Measurements from ENCODE around the gene MTUS2. TPM values are rescaled to one million over a fixed set of nuclear protein-coding genes. Genes with fewer than 3 reads are reported as not detected.

MTUS2 gene
- total and polyA plus RNA-seq, 9 of the 15 experiments (the other 6 are each of a cell fraction or from before 2014, with no cell fraction given), result 0.01 to 0.28 (median 0.06) TPM; not detected in 1

GRCh38 chr13:28849441-28849840 lies 29.3 kb downstream of the MTUS2 start:
- H3K9ac ChIP-seq (ENCODE audit: insufficient read depth in 1 of 2, low read depth in 2 of 2, low read length in 2 of 2), result no peak overlapping the region
- H3K4me1 ChIP-seq (replicated peaks in 1 of 2; ENCODE audit: control insufficient read depth in 2 of 2, insufficient read depth in 2 of 2, low read length in 2 of 2), result no peaks in the 10 kb centered on the region
- POLR2A ChIA-PET, result interaction anchor here (0.6 kb wide), 1 partner anchor 36 kb away, joined by 3 read pairs; no protein-coding TSS in a partner anchor
- no peaks in the 10 kb centered on the region for H3K9me3 ChIP-seq (replicated peaks; ENCODE audit: control insufficient read depth, insufficient read depth, low read depth, low read length)
- no peaks in the 10 kb centered on the region for H3K9me1 ChIP-seq (ENCODE audit: control insufficient read depth, insufficient read depth, low read length)
- H2AFZ ChIP-seq (ENCODE audit: low read depth, low read length), result no peak overlapping the region
- CTCF ChIA-PET (ENCODE audit: low intra/inter-chr PET ratio), result no interaction called here
- intact Hi-C loops (cut with micrococcal nuclease) (no loop called here), in situ Hi-C loops (cut with MboI) (no loop called here)
- ATAC-seq (no peak), FAIRE-seq (no peak), DNase-seq (ENCODE audit: extremely low read depth in 1 of 4, low spot score in 3 of 4) (no peak)
- H3K27ac ChIP-seq (ENCODE audit: extremely low read depth, low read depth, low read length), result no peak overlapping the region
- no TSS peak for BruUV-seq (replicated peaks)
- no peaks in the 10 kb centered on the region for H3K36me3 ChIP-seq (ENCODE audit: control insufficient read depth, insufficient read depth, low read length)
- H3K4me3 ChIP-seq, result no peak overlapping the region
- H4K20me1 ChIP-seq (replicated peaks; ENCODE audit: control insufficient read depth, insufficient read depth, low read length), result no peaks in the 10 kb centered on the region
- H3K79me2 ChIP-seq (ENCODE audit: control insufficient read depth, insufficient read depth, low read length), result no peaks in the 10 kb centered on the region
- H3K27me3 ChIP-seq (ENCODE audit: control insufficient read depth in 2 of 2, insufficient read depth in 2 of 2, low read length in 2 of 2), result no peaks in the 10 kb centered on the region
- 0% methylated on average over 3 of the region's 3 CpGs for WGBS (ENCODE audit: insufficient coverage, low coverage, missing lambda C conversion rate)
- no peak overlapping the region for H3K4me2 ChIP-seq (ENCODE audit: insufficient read depth, low read length)
- TF ChIP-seq BRCA1 (IDR thresholded peaks at IDR 0.05) (no peak), BRCA1 (CRISPR knock-in tag; IDR thresholded peaks at IDR 0.05) (no peak), FOXM1 (IDR thresholded peaks at IDR 0.05; ENCODE audit: low read depth) (no peak), FOXM1 (CRISPR knock-in tag; IDR thresholded peaks at IDR 0.05; ENCODE audit: low read depth) (no peak), PML (IDR thresholded peaks at IDR 0.05; ENCODE audit: low read length) (no peak), SIRT6 (IDR thresholded peaks at IDR 0.05; ENCODE audit: low read depth, low read length) (no peak), LARP7 (IDR thresholded peaks at IDR 0.05) (no peak), ZNF57 (CRISPR knock-in tag; IDR thresholded peaks at IDR 0.05) (no peak), HMGXB4 (CRISPR knock-in tag; IDR thresholded peaks at IDR 0.05) (no peak), KLF13 (tag; IDR thresholded peaks at IDR 0.05; ENCODE audit: borderline replicate concordance, low read depth) (no peak), CTBP1 (IDR thresholded peaks at IDR 0.05; ENCODE audit: borderline replicate concordance) (no peak), U2AF2 (optimal IDR thresholded peaks at IDR 0.05; ENCODE audit: low read depth, low read length) (no peak), ZNF280A (IDR thresholded peaks at IDR 0.05; ENCODE audit: low read depth, partially characterized antibody) (no peak), HNRNPLL (IDR thresholded peaks at IDR 0.05; ENCODE audit: low read depth, low read length, poor library complexity, severe bottlenecking) (no peak), ZBTB43 (CRISPR knock-in tag; IDR thresholded peaks at IDR 0.05) (no peak), ZFP1 (CRISPR knock-in tag; IDR thresholded peaks at IDR 0.05) (no peak), CSDE1 (IDR thresholded peaks at IDR 0.05) (no peak)

Measured in K562 (cell line).